Activated T-helper 1 cell treated with anti-CD3 and anti-CD28 coated beads, Interleukin-12 subunit alpha, Interleukin-12 subunit beta, Interleukin-2, Interleukin-4 antibody, amounts not matched to agents 30 ng/mL and 10 ng/mL and 1 ng/mL, durations not matched to agents 14 hours and 24 hours and 36 hours (primary cell): ENCODE data around the gene CCDC70. TPM values are rescaled to one million over a fixed set of nuclear protein-coding genes. Genes with fewer than 3 reads are reported as not detected.
"Not testable (repeated sequence)": the region's sequence is repeated elsewhere in the genome, so short reads cannot be mapped to it uniquely, and the experiment has no call there.

Source experiments
- DNase-seq: peaks from one replicate; pipeline ENCODE4 v3.0.0; 2021; ENCODE audit warnings: low spot score
- H3K27ac Mint-ChIP-seq: one replicate; pipeline ENCODE4 v1.8.0; 2021; ENCODE audit warnings: mild to moderate bottlenecking, mixed read lengths
- H3K27me3 Mint-ChIP-seq: one replicate; pipeline ENCODE4 v1.8.0; 2022; ENCODE audit warnings: mild to moderate bottlenecking, moderate library complexity, mixed read lengths; ENCODE audit not compliant: insufficient read depth
- H3K36me3 Mint-ChIP-seq: one replicate; pipeline ENCODE4 v1.8.0; 2021; ENCODE audit warnings: low read depth, mixed read lengths
- H3K4me1 Mint-ChIP-seq: one replicate; pipeline ENCODE4 v1.8.0; 2021; ENCODE audit warnings: low read depth, mixed read lengths
- H3K4me3 Mint-ChIP-seq: one replicate; pipeline ENCODE4 v1.8.0; 2021; ENCODE audit warnings: mild to moderate bottlenecking, moderate library complexity, mixed read lengths
- H3K9me3 Mint-ChIP-seq: one replicate; pipeline ENCODE4 v1.8.0; 2021; ENCODE audit warnings: mixed read lengths
- intact Hi-C: fragments of 100-400 bp; cut with micrococcal nuclease; formaldehyde crosslinking; loops from one replicate; pipeline ENCODE4 v1.15.1; 2024
- total RNA-seq: library from RNA; stranded (reverse); gene quantifications from 2 replicates; pipeline ENCODE4 v1.2.3, GENCODE V29; 2022

The CCDC70 gene
- total RNA-seq, 1 donor from 2014 or later: not detected

DNA sequence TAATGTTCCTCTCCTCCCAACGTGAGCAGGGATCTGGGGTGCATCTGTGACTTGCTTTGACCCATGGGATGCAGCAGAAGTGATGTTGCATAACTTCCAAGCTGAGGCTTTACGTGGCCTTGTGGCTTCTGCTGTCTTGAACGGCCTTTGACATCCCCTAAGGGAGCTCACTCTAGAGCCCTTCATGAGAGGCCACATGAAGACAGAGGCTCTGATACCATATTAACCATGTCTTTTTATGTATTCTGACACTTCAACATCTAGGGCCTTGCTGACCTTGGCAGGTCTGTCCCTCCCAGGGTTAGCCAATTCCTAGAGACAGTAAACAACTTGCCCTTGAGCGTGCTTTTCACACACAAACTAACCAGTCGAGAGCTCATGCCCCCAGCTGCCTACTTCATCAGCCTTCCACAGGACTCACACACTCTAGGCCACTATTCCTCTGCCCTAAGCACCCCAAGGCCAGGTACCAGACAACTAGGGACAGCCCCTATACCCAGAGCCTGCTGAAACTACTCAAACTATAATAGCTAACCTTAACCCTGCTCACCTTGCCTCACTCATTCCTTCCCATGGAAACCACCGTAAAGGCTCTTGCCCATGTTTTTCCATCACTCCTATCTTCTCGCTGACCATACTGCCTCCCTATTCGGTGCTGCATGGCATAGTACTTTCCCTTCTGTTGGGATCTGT is 45.4 kb downstream of the CCDC70 start:
- H3K4me1 Mint-ChIP-seq: peaks cover 41% of the 10 kb centered on the region
- no peak for DNase-seq
- H3K4me3 Mint-ChIP-seq: no peak overlapping the region
- H3K27ac Mint-ChIP-seq: no peak overlapping the region
- H3K27me3 Mint-ChIP-seq: no peaks in the 10 kb centered on the region
- H3K9me3 Mint-ChIP-seq: no peaks in the 10 kb centered on the region
- H3K36me3 Mint-ChIP-seq: no peaks in the 10 kb centered on the region
- intact Hi-C loops: loop anchor here (5.0 kb wide), 1 partner anchor 80 kb away; no protein-coding TSS in a partner anchor

DNA sequence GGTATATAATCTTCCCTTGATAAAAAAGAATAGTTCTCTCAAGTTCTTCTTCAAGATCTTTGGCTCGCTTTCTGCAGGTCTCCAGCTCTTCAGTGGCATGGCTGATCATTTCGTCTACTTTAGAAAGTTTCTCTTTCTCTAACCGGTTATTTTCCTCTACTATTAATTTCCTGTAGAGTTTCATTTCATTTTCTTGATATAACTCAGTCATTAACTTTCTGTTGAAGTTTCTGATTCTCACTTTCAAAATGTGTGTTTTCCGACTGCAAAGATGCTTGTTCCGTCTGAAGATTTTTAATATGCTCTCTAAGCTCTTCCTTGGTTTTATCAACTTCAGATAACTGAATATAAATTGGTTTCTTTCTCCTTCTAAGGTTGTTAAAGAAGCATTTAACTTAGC is 47.5 kb downstream of the CCDC70 start:
- Mint-ChIP-seq H3K4me3 (peak overlapping the region; percentile 17), H3K27ac (peak overlapping the region; percentile 10), H3K4me1 (peaks cover 35% of the 10 kb centered on the region)
- not testable (repeated sequence) for H3K27me3 Mint-ChIP-seq, DNase-seq, H3K9me3 Mint-ChIP-seq, H3K36me3 Mint-ChIP-seq
- intact Hi-C loops: loop anchor here (5.0 kb wide), 1 partner anchor 82 kb away; no protein-coding TSS in a partner anchor

DNA sequence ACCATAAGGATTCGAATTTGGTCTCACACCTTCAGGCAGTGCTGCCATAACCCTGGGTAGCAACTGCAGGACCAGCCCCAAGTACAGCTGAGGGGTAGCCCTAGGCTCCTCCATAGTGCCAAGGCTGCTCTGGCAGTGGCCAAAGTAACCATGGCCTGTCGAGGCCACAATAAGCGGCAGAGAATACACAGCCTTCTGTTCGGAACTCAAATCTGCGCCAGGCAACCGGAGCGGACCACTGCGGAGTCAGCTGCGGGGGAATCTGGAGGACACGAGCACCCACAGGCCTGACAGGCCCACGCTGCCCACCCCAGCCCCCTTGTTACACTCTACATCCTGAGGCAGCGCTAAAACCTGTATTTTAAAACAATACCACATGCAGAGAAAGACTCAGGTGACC is 48.7 kb downstream of the CCDC70 start:
- Mint-ChIP-seq H3K27ac (no peak overlapping the region), H3K9me3 (no peaks in the 10 kb centered on the region), H3K27me3 (peaks cover 3% of the 10 kb centered on the region), H3K4me3 (no peak overlapping the region), H3K36me3 (no peaks in the 10 kb centered on the region), H3K4me1 (peaks cover 35% of the 10 kb centered on the region)
- no peak for DNase-seq
- intact Hi-C loops: no loop called here

DNA sequence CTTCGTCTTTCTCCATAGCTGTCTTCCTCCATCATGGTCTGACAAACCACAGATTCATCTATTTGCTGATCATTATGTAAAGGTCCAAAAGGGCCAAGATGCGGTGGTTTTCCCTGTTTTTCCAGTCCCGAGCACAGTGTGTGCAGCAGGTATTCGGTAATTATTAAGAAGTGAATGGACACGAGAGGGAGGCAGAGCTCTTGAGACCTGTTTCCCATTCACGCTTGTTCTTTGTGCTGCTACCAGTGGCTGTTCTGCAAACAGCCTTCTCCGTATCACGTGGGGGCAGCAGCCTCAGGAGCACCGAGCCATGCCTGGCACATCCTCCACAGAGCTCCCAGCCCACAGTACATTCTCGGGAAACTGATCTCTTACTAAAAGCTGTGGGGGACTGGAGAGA is 50.3 kb downstream of the CCDC70 start:
- peaks cover 3% of the 10 kb centered on the region for H3K27me3 Mint-ChIP-seq
- peaks cover 30% of the 10 kb centered on the region for H3K4me1 Mint-ChIP-seq
- no peak overlapping the region for H3K27ac Mint-ChIP-seq
- intact Hi-C loops: no loop called here
- DNase-seq: no peak
- no peak overlapping the region for H3K4me3 Mint-ChIP-seq
- no peaks in the 10 kb centered on the region for H3K36me3 Mint-ChIP-seq
- H3K9me3 Mint-ChIP-seq: no peaks in the 10 kb centered on the region

DNA sequence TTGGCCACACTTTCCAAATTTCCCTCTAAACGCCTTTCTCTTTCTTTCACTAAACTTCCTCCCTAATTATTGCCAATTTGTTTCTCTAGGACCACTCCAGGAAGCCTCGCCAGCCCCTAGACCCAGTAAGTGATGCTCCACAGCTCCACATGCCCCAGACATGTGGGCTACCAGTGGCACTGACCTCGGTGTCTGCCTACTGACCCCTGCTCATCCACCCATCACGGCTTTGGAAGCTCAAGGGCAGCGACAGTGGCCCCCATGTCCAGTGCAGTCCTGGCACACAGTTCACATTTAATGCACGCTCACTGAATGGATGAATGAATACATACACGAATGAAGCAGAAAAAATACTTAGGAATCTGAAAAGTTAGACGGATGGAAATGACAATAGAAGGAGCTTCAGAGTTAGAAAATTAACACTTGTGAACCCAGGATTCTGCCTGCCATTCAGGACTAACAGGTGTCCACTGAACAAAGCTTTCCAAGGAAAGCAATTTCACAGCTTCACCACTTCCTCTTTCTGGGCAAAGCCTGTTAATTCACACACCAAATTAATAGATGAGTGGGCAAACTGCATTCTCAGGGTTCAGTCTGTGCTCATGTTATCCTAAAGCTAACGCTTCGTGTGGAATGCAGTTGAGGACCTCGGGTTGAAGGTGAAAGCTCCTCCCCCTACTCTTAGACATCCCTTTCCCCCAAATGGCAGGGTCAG is 50.9 kb downstream of the CCDC70 start:
- no peak overlapping the region for H3K4me3 Mint-ChIP-seq

DNA sequence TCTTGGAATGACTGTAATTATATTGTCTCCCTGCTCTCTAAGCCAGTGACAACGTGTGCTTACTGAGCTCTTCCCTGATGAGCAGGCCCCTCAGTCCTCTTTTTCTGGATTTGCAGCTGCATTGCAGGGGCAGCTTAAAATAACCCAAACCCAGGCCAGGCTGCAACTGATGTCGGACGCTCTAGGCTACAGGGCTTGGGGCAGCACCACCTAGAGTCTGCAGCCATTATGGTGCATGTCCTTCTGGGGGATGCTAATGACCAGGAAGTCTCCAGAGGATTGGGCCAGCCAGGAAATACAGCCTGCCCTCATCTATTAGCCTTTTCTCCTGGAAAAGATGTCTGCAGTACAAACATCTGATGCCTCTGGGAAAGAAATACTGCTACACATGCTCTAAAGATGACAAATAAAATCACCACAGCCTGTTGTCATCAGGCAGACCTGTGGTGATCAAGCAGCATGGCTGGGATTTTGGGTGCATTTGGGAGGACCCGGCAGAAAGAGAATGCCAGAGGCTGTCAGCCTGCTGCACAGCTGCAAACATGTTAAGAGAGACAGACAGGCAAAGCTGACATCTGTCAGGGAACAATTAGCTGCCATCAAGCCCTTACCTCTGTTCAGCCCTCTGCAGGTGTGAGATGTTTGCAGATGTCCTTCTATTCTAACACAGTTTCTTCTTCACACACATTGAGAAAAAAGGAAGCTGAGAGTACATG is 51.8 kb downstream of the CCDC70 start:
- no peak for DNase-seq
- intact Hi-C loops: no loop called here
- Mint-ChIP-seq H3K4me3 (no peak overlapping the region), H3K4me1 (peaks cover 23% of the 10 kb centered on the region), H3K9me3 (no peaks in the 10 kb centered on the region), H3K36me3 (no peaks in the 10 kb centered on the region), H3K27ac (no peak overlapping the region), H3K27me3 (peaks cover 3% of the 10 kb centered on the region)

More for the DNA sequence above, 50.9 kb downstream of the CCDC70 start:
- Mint-ChIP-seq H3K27me3 (peaks cover 3% of the 10 kb centered on the region), H3K27ac (no peak overlapping the region), H3K36me3 (no peaks in the 10 kb centered on the region), H3K9me3 (no peaks in the 10 kb centered on the region), H3K4me1 (peaks cover 24% of the 10 kb centered on the region)
- intact Hi-C loops: no loop called here
- DNase-seq: no peak

DNA sequence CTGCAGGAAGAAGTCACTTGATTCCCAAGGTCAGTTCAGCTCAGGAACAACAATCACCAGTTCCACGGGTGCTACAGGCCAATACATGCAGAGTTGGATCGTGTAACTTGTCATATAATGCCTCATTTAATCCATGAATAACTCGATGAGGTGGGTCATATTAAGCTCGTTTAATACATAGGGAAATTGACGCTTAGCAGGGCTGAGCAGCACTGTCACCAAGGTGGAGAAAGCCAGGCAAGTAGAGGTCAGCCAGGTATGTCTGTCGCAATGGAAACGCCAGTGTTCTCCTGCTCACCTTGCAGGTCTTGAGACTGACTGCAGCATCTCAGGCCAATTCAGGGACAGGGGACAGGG is 52.3 kb downstream of the CCDC70 start:
- H3K9me3 Mint-ChIP-seq: no peaks in the 10 kb centered on the region
- peaks cover 3% of the 10 kb centered on the region for H3K27me3 Mint-ChIP-seq
- no peak for DNase-seq
- no peaks in the 10 kb centered on the region for H3K36me3 Mint-ChIP-seq
- no peak overlapping the region for H3K27ac Mint-ChIP-seq
- intact Hi-C loops: no loop called here
- H3K4me3 Mint-ChIP-seq: no peak overlapping the region
- peaks cover 18% of the 10 kb centered on the region for H3K4me1 Mint-ChIP-seq

Other genes with a start within 250 kb of the CCDC70 start
- gene DHRS12, start 57.8 kb upstream of the CCDC70 start, total RNA-seq: 3.3 and 3.5 TPM in 2 replicates
- gene TMEM272, start 16.8 kb upstream of the CCDC70 start, total RNA-seq: 0.26 and 0.88 TPM in 2 replicates
- gene ATP7B, start 149.5 kb downstream of the CCDC70 start, total RNA-seq: 0.98 and 1.1 TPM in 2 replicates
- 24.7 and 28.6 TPM in 2 replicates for gene ALG11, start 150.4 kb downstream of the CCDC70 start, total RNA-seq
- 12.5 and 14.0 TPM in 2 replicates for gene UTP14C, start 162.7 kb downstream of the CCDC70 start, total RNA-seq